ENCODE measurements around the gene QPCT.
"Not testable (repeated sequence)": the region's sequence is repeated elsewhere in the genome, so short reads cannot be mapped to it uniquely, and the experiment has no call there.

The QPCT gene

GRCh38 chr2:37394796-37395555 lies 50.5 kb downstream of the QPCT start:
- no peak for DNase-seq

DNA sequence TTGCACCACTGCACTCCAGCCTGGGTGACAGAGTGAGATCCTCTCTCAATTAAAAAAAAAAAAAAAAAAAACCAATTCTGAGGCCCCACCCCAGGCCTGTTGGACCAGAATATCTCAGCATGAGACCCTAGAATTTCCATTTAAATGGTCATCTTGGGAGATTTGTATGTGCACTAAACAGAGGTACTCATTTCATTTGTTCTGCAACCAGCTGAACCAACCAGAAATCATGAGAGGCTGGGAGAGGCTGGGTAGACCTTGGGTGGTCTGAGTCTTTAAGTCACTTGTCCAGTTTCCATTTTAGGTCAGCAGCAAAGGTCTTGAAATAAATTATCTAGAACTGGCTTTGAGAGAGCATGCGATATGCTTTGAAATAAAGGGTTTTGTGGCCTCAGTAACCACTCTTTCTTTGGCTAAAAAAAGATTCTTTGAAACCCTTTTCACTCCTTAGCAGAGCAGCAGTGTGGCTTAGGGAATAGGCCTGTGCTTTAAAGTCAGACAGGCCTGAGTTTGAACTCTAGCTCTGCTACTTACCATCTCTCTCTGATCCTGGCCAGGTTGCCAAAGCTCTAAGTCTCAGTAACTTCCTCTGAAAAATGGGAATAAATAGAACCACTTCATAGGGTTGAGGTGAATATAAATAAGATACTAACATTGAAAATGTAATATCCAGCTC lies 52.6 kb downstream of the QPCT start:
- no peak for DNase-seq

DNA sequence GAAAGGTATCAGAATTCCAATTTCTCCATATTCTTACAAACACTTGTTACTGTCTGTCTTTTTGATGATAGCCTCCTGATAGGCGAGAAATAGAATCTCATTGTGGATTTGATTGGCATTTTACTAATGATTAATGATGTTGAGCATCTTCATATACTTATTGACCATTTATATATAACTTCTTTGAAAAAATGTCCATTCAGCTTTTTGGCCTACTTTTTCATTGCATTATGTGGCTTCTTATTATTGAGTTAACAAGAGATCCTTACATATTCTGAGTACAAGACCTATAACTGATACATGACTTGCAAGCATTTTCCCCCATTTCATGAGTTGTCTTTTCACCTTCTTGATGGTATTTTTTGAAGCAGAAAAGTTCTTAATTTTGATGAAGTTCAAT lies 54.6 kb downstream of the QPCT start:
- DNase-seq, result no peak

DNA sequence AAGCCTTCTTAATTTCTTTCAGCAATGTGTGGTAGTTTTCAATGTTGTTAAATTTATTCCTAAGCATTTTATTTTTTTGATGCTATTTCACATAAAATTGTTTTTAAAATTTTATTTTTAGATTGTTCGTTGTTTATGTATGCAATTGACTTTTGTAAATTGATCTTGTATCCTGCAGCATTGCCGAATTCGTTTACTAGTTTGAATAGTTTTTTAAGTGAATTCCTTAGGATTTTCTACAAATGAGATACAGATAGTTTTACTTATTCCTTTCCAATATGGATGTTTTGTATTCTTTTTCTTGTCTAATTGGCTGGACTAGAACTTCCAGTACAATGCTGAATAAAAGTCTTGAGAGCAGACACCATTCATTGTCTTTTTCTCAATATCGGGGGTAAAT lies 55.6 kb downstream of the QPCT start:
- no peak for DNase-seq

- no peak for DNase-seq
Observed at GRCh38 chr2:37402636-37403035, 58.2 kb downstream of the QPCT start.

DNA sequence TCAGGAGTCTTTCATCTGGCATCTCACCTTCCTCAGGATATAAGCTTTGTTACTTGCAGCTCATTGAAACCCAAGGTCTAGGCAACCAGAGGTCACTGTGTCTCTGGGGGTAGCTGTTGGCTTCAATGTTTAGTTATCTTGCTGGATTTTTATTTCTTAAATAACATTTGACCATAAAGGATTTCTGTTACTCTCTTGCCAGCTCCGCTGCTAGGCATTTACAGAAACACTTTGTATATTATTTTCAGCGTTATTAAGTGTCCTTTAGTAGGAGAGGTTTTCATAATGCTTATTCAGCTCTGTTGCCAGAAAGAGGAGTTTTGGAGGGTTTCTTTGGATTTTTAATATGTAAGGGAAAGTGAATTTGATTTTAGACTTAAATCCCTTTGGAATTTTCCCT lies 61.4 kb downstream of the QPCT start:
- no peak for DNase-seq

- DNase-seq, result no peak
Observed at GRCh38 chr2:37412231-37412630, 67.8 kb downstream of the QPCT start.

- not testable (repeated sequence) for DNase-seq
Observed at GRCh38 chr2:37413911-37414469, 69.6 kb downstream of the QPCT start.

DNA sequence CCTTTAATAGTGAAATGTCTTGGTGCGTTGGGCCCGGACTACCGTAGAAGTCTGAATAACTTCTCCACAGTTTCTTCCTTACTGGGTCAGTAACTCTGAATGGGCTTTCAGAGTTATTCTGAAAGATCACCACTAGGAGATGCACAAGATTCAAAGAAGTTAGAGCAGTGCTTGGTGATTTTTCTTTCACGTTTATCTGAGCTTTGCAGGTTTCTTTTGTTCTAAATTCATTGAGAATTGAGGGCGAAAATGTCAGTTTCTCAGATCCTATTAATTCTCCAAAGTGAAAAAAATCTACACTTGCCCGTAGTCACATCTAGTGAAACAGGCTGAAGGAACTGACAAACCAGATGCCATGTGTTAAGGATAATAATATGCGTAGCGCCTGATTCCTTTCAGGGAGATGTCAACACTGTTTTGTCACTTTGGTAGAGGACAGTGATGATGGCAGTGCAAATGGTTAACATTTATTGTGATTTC lies 70.1 kb downstream of the QPCT start:
- DNase-seq, result peak; percentile 67

DNA sequence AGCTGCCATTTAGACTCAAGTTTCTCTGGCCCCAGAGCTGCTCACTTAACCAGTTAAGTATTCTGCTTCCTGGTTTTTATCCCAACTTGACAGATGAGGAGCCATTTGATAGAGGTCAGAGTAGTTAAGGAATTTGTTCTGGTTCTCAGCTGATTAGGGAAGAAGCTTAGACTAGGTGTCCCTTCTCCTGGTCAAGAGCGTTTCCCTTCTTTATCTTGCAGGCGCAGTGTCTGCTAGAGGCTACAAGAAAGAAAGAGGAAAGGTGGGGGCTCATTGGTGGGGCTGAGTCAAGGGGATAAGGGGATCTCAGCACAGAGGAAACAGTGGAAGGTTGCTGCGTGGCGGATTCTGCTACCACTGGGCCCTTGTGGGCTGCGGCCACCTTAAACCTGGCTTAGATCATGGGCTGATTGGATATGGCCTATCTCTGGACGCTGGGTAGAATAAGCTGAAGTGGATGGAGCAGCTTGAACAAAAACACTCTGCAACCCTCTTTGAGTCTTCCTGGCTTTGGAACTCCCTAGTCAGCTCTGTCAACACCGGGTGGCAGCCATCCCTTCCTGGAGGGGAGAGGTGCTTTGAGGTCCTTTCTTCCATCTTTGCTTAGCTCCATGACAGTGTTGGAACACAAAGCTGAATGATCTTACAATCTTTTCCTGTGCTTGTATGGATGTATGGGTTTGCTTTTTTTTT lies 70.8 kb downstream of the QPCT start:
- DNase-seq, result no peak

GRCh38 chr2:37417321-37417720 lies 72.9 kb downstream of the QPCT start:
- DNase-seq, result no peak

DNA sequence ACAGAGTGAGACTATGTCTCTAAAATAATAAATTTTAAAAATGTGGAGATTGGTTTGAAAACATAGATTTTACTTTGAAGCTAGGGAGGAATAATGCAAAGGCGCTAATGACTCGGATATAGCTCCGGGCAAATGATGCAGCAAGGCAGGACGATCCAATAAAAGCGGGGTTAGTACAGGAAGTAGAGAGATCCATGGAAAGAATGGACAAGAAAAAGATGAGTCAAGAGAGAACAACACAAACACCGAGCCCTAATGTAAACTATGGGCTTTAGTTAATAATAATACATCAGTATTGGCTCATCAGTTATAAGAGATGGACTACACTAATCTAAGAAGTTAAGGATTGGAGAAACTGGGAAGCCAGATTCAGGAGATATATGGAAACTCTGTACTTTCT lies 74.5 kb downstream of the QPCT start:
- no peak for DNase-seq

- DNase-seq, result no peak
Observed at GRCh38 chr2:37421686-37422085, 77.3 kb downstream of the QPCT start.

GRCh38 chr2:37422816-37423215 lies 78.4 kb downstream of the QPCT start:
- no peak for DNase-seq

All from CD4-positive, alpha-beta T cell treated with Interleukin-10 for 1 hour (primary cell).